Hepatic stellate cell (primary cell): Measurements from ENCODE around the gene ZMYM2.
"Not testable (repeated sequence)": the region's sequence is repeated elsewhere in the genome, so short reads cannot be mapped to it uniquely, and the experiment has no call there.

Experiments
- DNase-seq: peaks from one replicate; pipeline ENCODE4 v3.0.0; 2011; ENCODE audit warnings: low spot score

ZMYM2 gene

DNA sequence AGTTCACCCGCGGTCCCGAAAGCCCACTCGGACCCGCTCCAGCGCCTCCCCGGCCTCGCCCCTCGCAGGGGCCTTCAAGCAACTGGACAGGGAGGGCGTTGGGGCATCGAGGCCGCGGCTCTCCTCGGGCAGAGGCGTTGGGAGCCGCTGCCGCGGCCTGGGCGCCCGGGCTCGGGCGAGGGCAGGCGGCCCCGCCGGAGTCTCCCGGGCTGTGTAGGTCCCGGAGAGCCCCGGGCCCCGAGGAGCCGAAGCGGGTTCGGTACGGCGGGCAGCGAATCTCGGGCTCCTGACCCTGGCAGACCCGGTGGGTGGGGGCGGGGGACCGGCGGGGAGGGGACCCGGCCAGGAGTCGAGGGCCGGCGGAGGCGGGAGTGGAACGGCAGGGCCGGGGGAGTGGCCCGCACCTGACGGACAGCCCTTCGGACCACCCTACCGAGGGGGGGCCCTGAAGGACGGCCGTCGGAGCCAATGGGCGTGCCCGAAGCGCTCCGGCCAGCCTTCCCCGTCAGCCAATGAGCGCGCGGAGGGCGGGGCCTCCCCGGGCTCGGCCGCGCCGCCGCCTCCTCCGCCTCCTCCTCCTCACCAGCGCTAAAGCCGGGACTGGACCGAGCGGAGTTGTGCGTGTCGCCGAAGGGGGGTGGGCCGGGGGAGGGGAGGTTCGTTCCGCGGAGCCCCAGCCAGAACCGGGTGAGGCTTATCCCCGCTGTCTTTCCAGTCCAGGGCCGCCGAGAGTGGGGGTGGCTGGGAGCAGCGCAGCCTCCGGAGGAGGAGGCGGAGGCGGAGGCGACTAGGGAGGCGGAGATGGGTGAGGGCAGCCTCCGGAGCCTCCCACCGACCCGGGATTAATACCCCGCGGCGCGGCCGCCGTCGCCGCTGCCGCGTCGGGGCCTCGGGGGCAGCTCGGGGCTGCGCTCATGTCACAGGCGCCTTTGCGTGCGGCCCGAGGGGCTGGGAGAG, at the start of gene ZMYM2:
ZMYM2 (plus strand) TSS at position 573 of the 957 bp plus-strand sequence. CDS start 34,346 bp downstream, outside the sequence.
- DNase-seq = peak; percentile 100

DNA sequence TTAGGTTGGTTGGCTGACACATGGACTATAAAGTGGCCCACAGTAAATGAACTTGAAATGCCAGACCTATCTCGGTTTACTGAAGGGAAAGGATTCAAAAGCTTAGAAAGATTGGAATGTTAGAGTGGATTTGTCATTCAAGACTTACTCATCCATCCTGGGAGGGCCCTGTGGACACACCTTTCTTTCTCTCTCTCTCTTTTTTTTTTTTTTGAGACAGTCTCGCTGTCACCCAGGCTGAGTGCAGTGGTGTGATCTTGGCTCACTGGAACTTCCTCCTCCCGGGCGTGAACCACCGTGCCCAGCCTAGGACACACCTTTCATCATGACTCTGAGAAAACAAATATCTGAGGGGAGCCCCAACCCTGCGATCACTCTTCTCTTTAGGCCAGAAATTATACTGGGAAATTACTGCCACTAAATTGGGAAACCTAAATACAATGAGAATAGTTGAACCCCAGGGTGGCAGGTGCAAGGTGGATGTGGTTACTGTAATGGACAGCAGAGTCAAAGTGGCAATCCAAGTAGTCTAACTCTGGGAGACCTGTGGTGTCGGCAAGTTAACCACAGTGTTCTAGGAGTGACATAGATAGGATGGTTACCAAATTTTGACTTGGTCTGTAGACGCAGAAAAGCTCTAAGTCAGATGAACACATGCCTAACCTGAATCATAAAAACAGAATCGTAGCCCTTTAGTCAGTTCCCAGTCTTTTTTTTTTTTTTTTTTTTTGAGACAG, 48.0 kb upstream of the ZMYM2 start:
- DNase-seq = peak; percentile 10

GRCh38 chr13:19927117-19927748, 31.3 kb upstream of the ZMYM2 start:
- no peak for DNase-seq

DNA sequence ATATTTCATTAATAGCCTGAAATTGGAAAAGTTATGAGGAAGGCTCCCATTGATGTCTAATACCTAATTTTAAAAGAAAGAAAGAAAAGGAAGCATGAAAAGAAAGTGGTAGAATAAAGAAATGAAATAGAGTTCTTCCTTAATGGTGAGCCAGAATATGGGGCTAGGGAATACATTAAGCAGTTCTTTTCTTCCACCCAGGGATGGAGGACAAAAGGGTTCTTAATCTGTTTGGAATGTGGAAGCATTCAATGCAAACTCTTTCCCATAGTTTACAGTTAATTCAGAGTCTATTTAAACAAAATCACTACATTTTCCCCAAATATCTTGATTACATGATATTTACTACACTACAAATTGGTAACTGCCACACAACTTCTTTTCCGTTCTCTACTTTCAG, 18.4 kb upstream of the ZMYM2 start:
- DNase-seq = no peak

GRCh38 chr13:19950374-19950773, 8.2 kb upstream of the ZMYM2 start:
- DNase-seq = no peak

GRCh38 chr13:19952850-19953249, 5.7 kb upstream of the ZMYM2 start:
- no peak for DNase-seq

DNA sequence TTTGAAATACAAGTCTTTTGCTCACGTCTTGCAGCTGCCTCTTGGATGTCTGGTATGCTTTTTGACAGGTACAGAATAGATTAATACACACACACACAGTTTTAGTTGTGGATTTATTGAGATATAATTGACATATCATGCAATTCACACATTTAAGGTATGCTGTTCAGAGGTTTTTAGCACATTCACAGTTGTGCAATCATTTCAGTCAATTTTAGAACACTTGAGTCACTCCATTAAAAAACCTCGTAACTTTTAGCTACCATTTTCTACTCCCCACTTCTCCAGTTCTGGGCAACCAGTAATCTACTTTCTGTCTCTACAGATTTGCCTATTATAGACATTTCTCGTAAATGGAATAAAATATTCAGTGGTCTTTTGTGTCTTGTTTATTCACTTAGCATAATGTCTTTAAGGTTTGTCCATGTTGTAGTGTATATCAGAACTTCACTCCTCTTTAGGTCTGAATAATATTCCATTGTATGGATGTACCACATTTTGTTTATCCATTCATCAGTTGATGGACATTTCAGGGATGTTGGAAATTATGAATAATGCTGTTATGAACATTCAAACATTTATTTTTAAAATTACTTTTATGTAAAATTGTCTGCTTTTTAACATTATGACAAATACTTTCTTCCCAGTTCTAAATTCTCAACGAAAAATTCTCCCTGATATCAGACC, 2.5 kb upstream of the ZMYM2 start:
- no peak for DNase-seq

DNA sequence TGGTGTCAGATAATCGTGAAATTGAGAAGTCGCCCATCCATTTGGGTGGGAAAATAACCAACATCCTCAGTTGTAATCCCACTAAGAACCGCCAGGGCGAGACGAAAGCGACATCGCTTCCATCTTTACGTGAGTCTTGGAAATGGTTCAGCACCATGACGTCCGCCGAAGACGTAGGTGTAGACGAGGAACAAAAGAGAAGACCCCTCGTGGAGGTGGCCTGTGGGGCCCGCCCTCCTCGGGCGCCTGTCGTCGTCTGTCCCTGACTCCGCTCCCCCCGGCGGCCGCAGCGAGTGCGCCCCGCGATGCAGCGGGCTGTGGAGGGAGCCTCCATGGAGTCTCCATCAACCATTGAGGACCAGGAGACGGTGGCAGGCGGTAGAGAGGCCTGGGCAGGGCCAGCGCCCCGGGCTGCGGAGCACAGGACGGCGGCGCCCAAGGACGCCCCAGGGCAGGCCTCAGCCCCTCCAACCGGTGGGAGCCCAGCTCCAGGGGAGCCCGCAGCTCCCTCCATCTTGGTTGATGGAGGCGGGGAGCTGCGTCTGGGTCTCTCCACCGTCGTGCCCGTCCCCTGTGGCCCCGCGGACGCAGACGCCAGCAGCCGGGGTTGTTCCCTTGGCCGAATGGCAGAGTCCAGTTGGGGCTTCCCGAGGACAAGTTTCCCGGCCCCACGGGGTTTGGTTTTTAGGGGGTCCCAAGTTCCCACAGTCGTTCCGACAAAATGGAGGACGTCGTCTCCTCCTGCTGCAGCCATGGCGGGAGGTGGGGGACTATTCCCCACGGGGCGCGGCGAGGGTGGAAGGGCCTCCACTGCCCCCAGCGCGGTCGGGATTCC, 990 bp upstream of the ZMYM2 start:
- DNase-seq = peak; percentile 54

GRCh38 chr13:19959141-19959830, 759 bp downstream of the ZMYM2 start:
- DNase-seq = peak; percentile 59

- peak; percentile 84 for DNase-seq
Observed at GRCh38 chr13:19959831-19960652, 1.5 kb downstream of the ZMYM2 start.

DNA sequence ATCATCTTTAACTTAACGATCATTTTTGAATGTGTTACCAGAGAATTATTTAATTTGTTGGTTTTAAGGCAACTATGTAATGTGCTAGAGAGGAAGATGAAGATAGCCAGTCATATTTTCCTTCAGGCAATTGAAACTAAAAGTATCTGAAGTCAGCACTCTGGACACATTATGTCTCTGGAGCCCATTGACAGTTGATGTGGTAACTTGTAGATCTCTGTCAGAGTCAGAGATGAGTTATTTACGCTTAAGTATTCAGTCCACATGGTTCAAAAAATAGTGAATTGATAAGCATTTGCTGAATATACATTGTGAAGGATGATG, 2.1 kb downstream of the ZMYM2 start:
- DNase-seq = no peak

DNA sequence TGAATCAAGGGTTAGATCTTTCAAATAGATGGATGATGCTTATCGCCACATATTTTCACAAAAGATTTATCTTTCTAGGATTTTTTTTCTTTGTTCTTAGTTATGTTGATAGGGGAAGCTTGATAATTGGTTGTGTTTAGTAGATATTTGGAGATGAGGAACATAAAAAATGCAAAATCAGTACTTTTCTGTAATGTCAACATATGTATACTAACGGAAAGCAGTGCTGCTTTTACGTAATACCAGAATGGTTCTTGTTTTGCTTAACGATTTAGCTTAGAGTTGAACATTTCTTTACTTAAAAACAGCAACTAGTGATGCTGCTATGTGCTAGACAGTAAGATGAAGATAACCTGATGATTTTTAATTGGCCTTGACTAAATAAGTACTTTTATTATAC, 3.0 kb downstream of the ZMYM2 start:
- DNase-seq = no peak

DNA sequence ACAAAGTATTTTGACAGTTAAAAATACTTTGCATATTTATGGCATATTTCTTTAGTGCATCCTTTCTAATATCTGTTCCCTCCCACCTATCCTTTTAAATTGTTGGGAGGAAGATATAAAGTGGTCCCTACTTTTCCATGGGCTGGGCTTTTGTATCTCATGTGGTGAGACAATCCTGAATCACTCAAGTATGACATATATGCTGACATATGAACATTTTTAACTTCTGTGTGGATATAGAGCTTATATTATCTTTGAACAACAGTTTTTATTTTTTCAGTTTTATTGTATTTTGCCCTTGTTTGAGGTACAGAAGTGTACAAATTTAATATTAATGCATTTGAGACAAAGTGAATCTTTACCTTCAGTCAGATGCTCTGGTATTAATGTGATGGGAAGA, 3.4 kb downstream of the ZMYM2 start:
- no peak for DNase-seq

DNA sequence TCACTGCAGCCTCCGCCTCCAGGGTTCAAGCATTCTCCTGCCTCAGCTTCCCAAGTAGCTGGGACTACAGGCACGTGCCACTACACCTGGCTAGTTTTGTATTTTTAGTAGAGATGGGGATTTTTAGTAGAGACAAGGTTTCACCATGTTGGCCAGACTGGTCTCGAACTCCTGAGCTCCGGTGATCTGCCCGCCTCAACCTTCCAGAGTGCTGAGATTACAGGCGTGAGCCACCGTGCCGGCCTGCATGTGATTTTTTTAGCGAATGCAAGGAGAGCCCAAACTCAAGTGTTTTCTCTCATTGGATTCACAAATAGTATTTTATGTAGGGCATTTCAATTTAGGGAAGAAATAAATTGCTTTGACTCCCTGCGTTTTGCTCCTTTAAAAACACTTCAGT, 4.4 kb downstream of the ZMYM2 start:
- DNase-seq = no peak

- DNase-seq = no peak
Observed at GRCh38 chr13:19967621-19968020, 9.1 kb downstream of the ZMYM2 start.

DNA sequence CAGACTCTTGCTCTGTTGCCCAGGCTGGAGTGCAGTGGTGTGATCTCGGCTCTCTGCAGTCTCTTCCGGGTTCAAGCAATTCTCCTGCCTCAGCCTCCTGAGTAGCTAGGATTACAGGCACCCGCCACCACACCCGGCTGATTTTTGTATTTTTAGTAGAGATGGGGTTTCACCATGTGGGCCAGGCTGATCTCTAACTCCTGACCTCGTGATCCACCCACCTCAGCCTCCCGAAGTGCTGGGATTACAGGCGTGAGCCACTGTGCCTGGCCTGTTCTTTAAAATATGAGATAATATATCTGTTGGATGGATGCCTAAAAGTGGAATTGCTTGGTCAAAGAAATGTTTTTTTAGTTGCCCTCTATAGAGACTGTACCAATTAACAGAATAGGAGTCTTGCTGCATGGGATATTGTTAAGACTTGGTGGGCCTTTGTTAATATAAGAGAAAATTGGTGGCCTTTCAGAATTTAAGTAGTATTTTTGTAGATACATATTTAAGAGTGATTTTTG, 16.0 kb downstream of the ZMYM2 start:
- DNase-seq = not testable (repeated sequence)

DNA sequence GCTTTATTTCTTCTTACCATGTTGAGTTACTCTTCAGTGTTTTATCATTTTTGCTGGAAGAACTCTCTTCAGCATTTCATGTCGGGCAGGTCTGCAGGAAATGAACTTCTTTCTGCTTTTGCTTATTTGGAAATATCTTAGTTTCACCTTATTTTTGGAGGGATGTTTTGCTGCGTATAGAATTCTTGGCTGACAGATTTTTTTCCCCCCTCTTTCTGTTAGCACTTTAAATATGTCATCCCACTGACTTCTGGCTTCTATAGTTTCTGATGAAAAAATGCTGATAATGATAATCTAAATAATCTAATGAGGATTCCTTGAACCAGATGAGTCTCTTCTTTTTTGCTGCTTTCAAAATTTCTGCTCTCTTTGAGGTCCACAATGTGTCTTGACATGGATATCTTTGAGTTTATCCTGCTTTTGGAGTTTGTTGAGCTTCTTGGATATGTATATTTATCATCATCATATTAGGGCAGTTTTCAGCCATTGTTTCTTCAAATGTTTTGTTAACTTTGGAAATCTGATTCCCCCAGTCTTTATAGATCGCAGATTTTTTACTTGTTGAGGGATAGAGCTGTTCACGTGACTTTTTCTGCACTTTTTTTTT, 20.4 kb downstream of the ZMYM2 start:
- DNase-seq = no peak

DNA sequence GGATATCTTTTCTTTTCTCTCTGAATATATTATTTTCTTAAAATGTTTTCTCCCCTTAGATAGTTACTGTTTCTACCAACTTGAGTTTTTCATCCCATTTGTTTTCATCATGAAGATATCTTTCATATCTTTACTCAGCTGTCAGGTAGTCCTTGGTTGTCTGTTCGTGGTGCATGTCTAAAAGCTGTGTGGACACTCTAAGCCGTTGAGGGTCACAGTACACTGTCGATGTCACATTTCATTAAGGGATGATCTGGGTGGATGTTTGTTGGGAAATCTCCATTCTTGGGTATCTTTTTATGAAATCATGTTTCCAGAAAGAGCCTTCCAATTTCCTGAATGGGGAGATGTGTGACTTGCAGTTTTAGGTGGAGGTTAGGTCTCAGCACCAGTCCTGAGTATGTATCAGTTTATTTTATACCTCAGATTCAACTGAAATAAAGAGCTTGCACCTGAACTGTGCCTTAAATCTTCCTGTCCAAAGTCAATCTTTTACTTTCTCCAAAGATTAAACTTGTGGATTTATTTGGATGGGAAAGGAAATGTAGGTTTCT, 23.2 kb downstream of the ZMYM2 start:
- DNase-seq = peak; percentile 9
